Measurements from ENCODE around the gene CYTH1.
"Not testable (repeated sequence)": the region's sequence is repeated elsewhere in the genome, so short reads cannot be mapped to it uniquely, and the experiment has no call there.

Gene CYTH1

GRCh38 chr17:78672005-78672404 lies 110.1 kb downstream of the CYTH1 start:
- H3K27me3 ChIP-seq (replicated peaks): no peaks in the 10 kb centered on the region
- no peak for TF ChIP-seq CTCF (IDR thresholded peaks at IDR 0.05; ENCODE audit: low read depth, low read length, missing control alignments)
- H3K27ac ChIP-seq: no peak overlapping the region
- in situ Hi-C loops (cut with HindIII; ENCODE audit: low pct_ligation_motif_present, low sequenced_read_pairs): no loop called here
- H3K4me3 ChIP-seq (ENCODE audit: low read depth, low read length): no peak overlapping the region
- H3K36me3 ChIP-seq (replicated peaks): peaks cover 7% of the 10 kb centered on the region
- DNase-seq: no peak

DNA sequence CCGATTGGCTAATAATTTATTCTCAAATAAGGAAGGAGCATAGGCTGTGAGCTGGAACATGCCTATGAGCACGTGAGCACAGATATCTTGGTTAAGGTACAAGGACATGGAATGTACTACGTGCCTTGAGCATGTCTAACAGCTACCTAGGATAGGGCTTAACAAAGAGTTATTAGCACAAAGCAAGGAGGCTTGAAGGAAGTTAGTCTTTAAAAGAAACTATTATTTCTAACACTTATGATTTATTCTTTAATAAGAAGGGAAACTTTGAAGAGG lies 110.4 kb downstream of the CYTH1 start:
- in situ Hi-C loops (cut with HindIII; ENCODE audit: low pct_ligation_motif_present, low sequenced_read_pairs); DNase-seq; H3K27ac ChIP-seq; H3K27me3 ChIP-seq (replicated peaks); H3K4me3 ChIP-seq (ENCODE audit: low read depth, low read length); H3K36me3 ChIP-seq (replicated peaks): not testable (repeated sequence)

- no peak overlapping the region for H3K4me3 ChIP-seq (ENCODE audit: low read depth, low read length)
- no peak for TF ChIP-seq CTCF (IDR thresholded peaks at IDR 0.05; ENCODE audit: low read depth, low read length, missing control alignments)
- peaks cover 5% of the 10 kb centered on the region for H3K36me3 ChIP-seq (replicated peaks)
- H3K27me3 ChIP-seq (replicated peaks): no peaks in the 10 kb centered on the region
- no peak for DNase-seq
- in situ Hi-C loops (cut with HindIII; ENCODE audit: low pct_ligation_motif_present, low sequenced_read_pairs): no loop called here
- H3K27ac ChIP-seq: no peak overlapping the region
These were observed 111.0 kb downstream of the CYTH1 start for GRCh38 chr17:78670850-78671725.

- no peaks in the 10 kb centered on the region for H3K27me3 ChIP-seq (replicated peaks)
- no peak for DNase-seq
- in situ Hi-C loops (cut with HindIII; ENCODE audit: low pct_ligation_motif_present, low sequenced_read_pairs): no loop called here
- H3K36me3 ChIP-seq (replicated peaks): no peaks in the 10 kb centered on the region
- no peak overlapping the region for H3K27ac ChIP-seq
- no peak for TF ChIP-seq CTCF (IDR thresholded peaks at IDR 0.05; ENCODE audit: low read depth, low read length, missing control alignments)
- H3K4me3 ChIP-seq (ENCODE audit: low read depth, low read length): no peak overlapping the region
These were observed 112.0 kb downstream of the CYTH1 start for GRCh38 chr17:78669975-78670518.

GRCh38 chr17:78669256-78669974 lies 112.7 kb downstream of the CYTH1 start:
- no peak for DNase-seq
- Histone ChIP-seq H3K4me3 (ENCODE audit: low read depth, low read length) (no peak overlapping the region), H3K27me3 (replicated peaks) (no peaks in the 10 kb centered on the region), H3K27ac (no peak overlapping the region), H3K36me3 (replicated peaks) (no peaks in the 10 kb centered on the region)
- in situ Hi-C loops (cut with HindIII; ENCODE audit: low pct_ligation_motif_present, low sequenced_read_pairs): no loop called here
- TF ChIP-seq CTCF (IDR thresholded peaks at IDR 0.05; ENCODE audit: low read depth, low read length, missing control alignments): no peak

GRCh38 chr17:78668847-78669246 lies 113.2 kb downstream of the CYTH1 start:
- no peaks in the 10 kb centered on the region for H3K27me3 ChIP-seq (replicated peaks)
- H3K36me3 ChIP-seq (replicated peaks): no peaks in the 10 kb centered on the region
- in situ Hi-C loops (cut with HindIII; ENCODE audit: low pct_ligation_motif_present, low sequenced_read_pairs): no loop called here
- DNase-seq: no peak
- no peak for TF ChIP-seq CTCF (IDR thresholded peaks at IDR 0.05; ENCODE audit: low read depth, low read length, missing control alignments)
- no peak overlapping the region for H3K27ac ChIP-seq
- no peak overlapping the region for H3K4me3 ChIP-seq (ENCODE audit: low read depth, low read length)

Measured in brain microvascular endothelial cell (primary cell).